ENCODE results near the gene AKT1S1. TPM values are rescaled to one million over a fixed set of nuclear protein-coding genes. Genes with fewer than 3 reads are reported as not detected.
A peak's percentile ranks its signal among the peaks of the same experiment; 100 is the strongest.

Gene AKT1S1
- polyA plus RNA-seq, 6 donors from 2014 or later: 1.5 to 6.0 (median 3.2) TPM

- peaks cover 0 to 11% of the 10 kb centered on the region in 2 donors for H3K36me3 Mint-ChIP-seq
- no peaks in the 10 kb centered on the region for H3K27me3 Mint-ChIP-seq
- H3K4me3 Mint-ChIP-seq: no peak overlapping the region
- no peak for ATAC-seq (ENCODE audit: low read depth in 2 of 2)
- H3K9me3 Mint-ChIP-seq: no peaks in the 10 kb centered on the region
- DNase-seq: no peak
- H3K27ac Mint-ChIP-seq: no peak overlapping the region
- H3K4me1 Mint-ChIP-seq: peaks cover 0 to 9% (median 0%) of the 10 kb centered on the region in 3 donors
These were observed 7.6 kb upstream of the AKT1S1 start for GRCh38 chr19:49884760-49885159.

GRCh38 chr19:49884109-49884508 lies 7.0 kb upstream of the AKT1S1 start:
- Mint-ChIP-seq H3K4me1 (peaks cover 2 to 10% (median 2%) of the 10 kb centered on the region in 3 donors), H3K27me3 (no peaks in the 10 kb centered on the region), H3K9me3 (no peaks in the 10 kb centered on the region), H3K36me3 (peaks cover 0 to 11% of the 10 kb centered on the region in 2 donors), H3K4me3 (no peak overlapping the region), H3K27ac (no peak overlapping the region)
- DNase-seq (no peak), ATAC-seq (ENCODE audit: low read depth in 2 of 2) (no peak)

DNA sequence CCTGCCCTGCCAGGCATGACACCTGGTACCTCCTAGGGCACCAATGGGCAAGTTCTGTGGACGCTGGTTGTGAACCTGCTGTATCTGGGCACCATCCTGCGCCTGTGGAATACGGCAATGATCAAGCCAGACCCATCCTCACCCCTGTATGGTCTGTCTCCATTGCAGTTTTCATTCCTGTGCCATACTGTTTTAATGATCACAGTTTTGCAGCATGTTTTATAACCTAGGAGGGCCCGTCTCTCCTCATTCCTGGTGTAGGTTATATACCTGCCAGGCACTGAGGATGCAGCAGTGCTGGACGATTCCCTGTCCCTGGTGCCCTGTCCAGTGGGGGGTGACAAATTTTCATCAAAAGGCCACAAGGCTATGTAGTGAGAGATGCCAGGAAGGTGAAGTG lies 5.9 kb upstream of the AKT1S1 start:
- ATAC-seq (ENCODE audit: low read depth in 2 of 2): no peak
- no peak overlapping the region for H3K27ac Mint-ChIP-seq
- no peak overlapping the region for H3K4me3 Mint-ChIP-seq

GRCh38 chr19:49882643-49883042 lies 5.5 kb upstream of the AKT1S1 start:
- Mint-ChIP-seq H3K4me1 (peaks cover 10 to 17% (median 16%) of the 10 kb centered on the region in 3 donors), H3K36me3 (peaks cover 0 to 11% of the 10 kb centered on the region in 2 donors), H3K9me3 (no peaks in the 10 kb centered on the region), H3K27me3 (no peaks in the 10 kb centered on the region), H3K27ac (no peak overlapping the region), H3K4me3 (no peak overlapping the region)
- DNase-seq: no peak
- ATAC-seq (ENCODE audit: low read depth in 2 of 2): no peak

More for the DNA sequence above, 5.9 kb upstream of the AKT1S1 start:
- peaks cover 7 to 15% (median 13%) of the 10 kb centered on the region in 3 donors for H3K4me1 Mint-ChIP-seq
- H3K9me3 Mint-ChIP-seq: no peaks in the 10 kb centered on the region
- DNase-seq: no peak
- H3K27me3 Mint-ChIP-seq: no peaks in the 10 kb centered on the region
- H3K36me3 Mint-ChIP-seq: peaks cover 0 to 11% of the 10 kb centered on the region in 2 donors

DNA sequence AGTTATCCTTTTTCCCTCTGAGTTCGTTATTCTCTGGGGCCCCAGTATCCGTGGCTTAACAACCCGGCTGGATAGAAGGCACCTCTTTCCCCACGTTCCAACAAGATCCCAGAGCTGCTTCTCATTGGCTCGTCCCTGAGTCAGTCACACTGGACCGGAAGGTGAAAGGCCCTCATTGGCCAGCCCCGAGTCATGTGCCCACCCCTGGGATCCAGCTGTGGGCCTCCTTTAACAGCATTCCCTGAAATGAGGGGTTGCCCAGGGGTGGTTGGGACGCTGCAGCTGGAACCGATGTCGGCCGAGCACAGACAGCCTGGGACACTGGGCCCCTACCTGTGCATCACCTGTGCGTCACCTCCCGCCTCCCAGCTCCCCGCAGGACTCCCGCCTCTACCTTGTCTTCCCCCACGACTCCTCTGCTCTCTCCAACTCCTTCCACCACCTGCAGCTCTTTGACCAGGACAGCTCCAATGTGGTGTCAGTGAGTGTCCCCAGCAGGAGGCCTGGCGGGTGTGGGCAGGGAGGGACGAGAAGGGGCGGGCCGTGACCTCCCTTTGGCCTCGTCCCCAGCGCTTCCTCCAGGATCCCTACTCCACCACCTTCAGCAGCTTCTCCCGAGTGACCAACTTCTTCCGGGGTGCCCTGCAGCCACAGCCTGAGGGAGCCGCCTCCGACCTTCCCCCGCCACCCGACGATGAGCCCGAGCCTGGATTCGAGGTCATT lies 4.7 kb upstream of the AKT1S1 start:
- no peak for ATAC-seq (ENCODE audit: low read depth in 2 of 2)
- Mint-ChIP-seq H3K27me3 (no peaks in the 10 kb centered on the region), H3K36me3 (peaks cover 0 to 11% of the 10 kb centered on the region in 2 donors), H3K4me1 (peaks cover 10 to 17% (median 16%) of the 10 kb centered on the region in 3 donors), H3K4me3 (no peak overlapping the region), H3K9me3 (no peaks in the 10 kb centered on the region), H3K27ac (no peak overlapping the region)
- DNase-seq: no peak

DNA sequence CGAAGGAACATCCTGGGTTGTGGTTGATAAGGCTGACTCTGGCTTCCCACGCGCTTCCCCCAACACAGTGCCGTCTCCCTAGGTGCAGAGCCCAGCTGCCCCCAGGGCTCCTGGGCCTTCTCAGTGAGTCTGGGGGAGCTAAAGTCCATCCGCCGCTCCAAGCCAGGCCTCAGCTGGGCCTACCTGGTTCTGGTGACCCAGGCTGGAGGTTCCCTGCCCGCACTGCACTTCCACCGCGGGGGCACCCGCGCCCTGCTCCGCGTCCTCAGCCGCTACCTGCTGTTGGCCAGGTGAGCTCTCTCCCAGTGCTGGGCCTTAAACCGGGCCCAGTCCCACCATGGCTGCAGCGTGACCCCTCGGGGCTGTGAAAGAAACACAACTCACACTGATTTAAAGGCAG lies 4.0 kb upstream of the AKT1S1 start:
- ATAC-seq (ENCODE audit: low read depth in 2 of 2): no peak
- Mint-ChIP-seq H3K27ac (no peak overlapping the region), H3K4me1 (peaks cover 10 to 17% (median 16%) of the 10 kb centered on the region in 3 donors), H3K9me3 (no peaks in the 10 kb centered on the region), H3K36me3 (peaks cover 0 to 11% of the 10 kb centered on the region in 2 donors), H3K27me3 (no peaks in the 10 kb centered on the region), H3K4me3 (no peak overlapping the region)
- no peak for DNase-seq

- Mint-ChIP-seq H3K4me3 (peak overlapping the region in 1 of 8 donors; percentile 67), H3K27ac (peak overlapping the region in 1 of 6 donors; percentile 65), H3K36me3 (peaks cover 0 to 11% of the 10 kb centered on the region in 2 donors), H3K4me1 (peaks cover 16 to 24% (median 23%) of the 10 kb centered on the region in 3 donors), H3K27me3 (no peaks in the 10 kb centered on the region), H3K9me3 (no peaks in the 10 kb centered on the region)
- ATAC-seq (ENCODE audit: low read depth in 2 of 2) (no peak), DNase-seq (no peak)
These were observed 3.2 kb upstream of the AKT1S1 start for GRCh38 chr19:49880162-49880869.

GRCh38 chr19:49879243-49879963 lies 2.2 kb upstream of the AKT1S1 start:
- Mint-ChIP-seq H3K36me3 (peaks cover 0 to 11% of the 10 kb centered on the region in 2 donors), H3K27ac (peak overlapping the region in 1 of 6 donors; percentile 44), H3K4me3 (peak overlapping the region in 3 of 8 donors; percentile 3 to 80 (median 67)), H3K27me3 (no peaks in the 10 kb centered on the region), H3K9me3 (no peaks in the 10 kb centered on the region), H3K4me1 (peaks cover 18 to 29% (median 26%) of the 10 kb centered on the region in 3 donors)
- no peak for ATAC-seq (ENCODE audit: low read depth in 2 of 2)
- no peak for DNase-seq

DNA sequence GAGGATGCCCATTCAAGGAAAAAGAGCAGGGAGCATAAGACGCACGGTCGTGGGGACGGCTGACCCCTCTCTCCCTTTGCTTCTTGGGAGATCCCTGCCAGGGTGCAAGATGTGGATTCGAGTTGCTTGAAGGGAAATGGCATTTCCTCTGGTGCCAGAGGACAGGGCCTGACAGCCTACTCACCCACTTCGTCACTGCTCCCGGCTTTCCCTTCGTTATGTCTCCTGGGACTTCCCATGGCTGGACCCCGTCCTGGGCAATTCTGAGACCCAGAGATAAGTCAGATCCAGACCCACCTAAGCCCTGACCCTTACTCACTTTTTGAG lies 1.6 kb upstream of the AKT1S1 start:
- DNase-seq: no peak
- H3K9me3 Mint-ChIP-seq: no peaks in the 10 kb centered on the region
- peak overlapping the region in 1 of 8 donors; percentile 80 for H3K4me3 Mint-ChIP-seq
- peaks cover 0 to 11% of the 10 kb centered on the region in 2 donors for H3K36me3 Mint-ChIP-seq
- ATAC-seq (ENCODE audit: low read depth in 2 of 2): no peak
- H3K27ac Mint-ChIP-seq: peak overlapping the region in 1 of 6 donors; percentile 79
- H3K27me3 Mint-ChIP-seq: no peaks in the 10 kb centered on the region
- H3K4me1 Mint-ChIP-seq: peaks cover 18 to 29% (median 26%) of the 10 kb centered on the region in 3 donors

DNA sequence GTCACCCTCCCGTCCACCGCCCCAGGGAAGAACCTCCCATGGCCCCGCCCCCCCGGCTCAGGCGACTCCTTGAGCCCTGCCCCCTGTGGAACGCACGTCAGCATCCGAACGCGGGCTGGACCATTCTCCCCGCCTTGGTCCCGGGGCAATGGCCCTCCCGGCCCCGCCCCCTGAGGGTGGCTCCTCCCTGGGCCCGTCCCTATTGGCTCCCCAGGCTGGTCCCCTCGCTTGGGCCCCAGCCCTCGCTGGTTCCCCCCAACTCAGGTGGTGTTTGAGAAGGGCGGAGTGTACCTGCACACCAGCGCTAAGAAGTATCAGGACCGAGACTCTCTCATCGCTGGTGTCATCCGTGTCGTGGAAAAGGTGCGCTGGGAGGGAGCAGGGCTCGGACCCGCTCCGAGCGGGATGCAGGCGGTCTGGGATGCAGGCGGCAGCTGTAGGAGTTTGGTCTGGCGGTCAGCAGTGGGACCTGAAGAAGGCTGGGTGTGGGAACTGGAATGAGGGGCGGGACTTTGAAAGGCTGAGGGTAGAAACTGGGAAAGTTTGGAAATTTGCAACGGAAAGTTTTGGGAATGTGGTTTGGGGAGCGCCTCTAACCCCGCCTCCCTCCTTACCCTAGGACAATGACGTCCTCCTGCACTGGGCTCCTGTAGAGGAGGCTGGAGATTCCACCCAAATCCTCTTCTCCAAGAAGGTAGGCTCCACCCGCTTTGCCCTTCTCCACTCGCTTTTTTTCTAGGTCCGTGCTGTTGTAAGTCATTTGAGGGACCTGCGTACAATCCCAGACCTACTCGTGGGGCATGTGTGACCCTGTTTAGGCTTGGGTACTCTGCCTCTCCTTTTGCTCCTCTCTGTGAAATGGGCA lies 956 bp upstream of the AKT1S1 start:
- Mint-ChIP-seq H3K36me3 (peaks cover 0 to 11% of the 10 kb centered on the region in 2 donors), H3K27ac (no peak overlapping the region), H3K4me3 (no peak overlapping the region), H3K27me3 (no peaks in the 10 kb centered on the region), H3K9me3 (no peaks in the 10 kb centered on the region), H3K4me1 (peaks cover 18 to 26% (median 25%) of the 10 kb centered on the region in 3 donors)
- peak; percentile 57 to 59 for ATAC-seq (ENCODE audit: low read depth in 2 of 2)
- peak; percentile 97 for DNase-seq

DNA sequence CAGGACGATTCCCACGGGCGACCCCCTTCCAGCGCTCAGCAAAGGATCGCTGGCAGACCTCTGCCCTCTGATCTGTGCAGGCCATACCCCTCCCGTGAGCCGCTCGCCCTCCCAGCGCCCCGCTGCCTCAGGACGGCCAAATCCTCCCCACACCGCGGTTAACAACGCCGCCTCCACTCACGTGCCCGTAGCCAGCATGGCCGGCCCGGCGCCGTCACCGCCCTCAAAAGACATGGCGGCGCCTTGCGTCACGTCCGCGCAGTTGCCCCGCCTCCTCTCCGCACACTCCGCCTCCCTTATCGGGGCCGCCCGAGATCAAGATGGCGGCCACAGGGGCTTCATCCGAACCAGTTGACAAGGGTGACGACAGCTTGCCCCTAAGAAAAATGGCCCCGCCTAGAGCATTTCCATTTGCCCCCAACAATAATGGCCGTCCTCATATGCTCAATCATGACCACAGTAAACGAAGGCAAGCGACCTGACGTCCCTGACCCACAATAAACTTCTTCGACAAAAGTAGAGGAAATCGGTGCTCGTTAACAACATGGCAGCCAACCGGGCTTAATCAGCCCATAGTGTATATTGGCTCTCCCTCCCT lies 634 bp downstream of the AKT1S1 start:
- no peak overlapping the region for H3K27ac Mint-ChIP-seq
- no peaks in the 10 kb centered on the region for H3K9me3 Mint-ChIP-seq
- H3K4me1 Mint-ChIP-seq: peaks cover 18 to 32% (median 31%) of the 10 kb centered on the region in 3 donors
- peaks cover 0 to 3% of the 10 kb centered on the region in 2 donors for H3K36me3 Mint-ChIP-seq
- ATAC-seq (ENCODE audit: low read depth in 2 of 2) (peak; percentile 57 to 59), DNase-seq (peak; percentile 98)
- H3K4me3 Mint-ChIP-seq: no peak overlapping the region
- H3K27me3 Mint-ChIP-seq: no peaks in the 10 kb centered on the region

GRCh38 chr19:49875857-49876421 lies 1.2 kb downstream of the AKT1S1 start:
- H3K36me3 Mint-ChIP-seq: no peaks in the 10 kb centered on the region
- H3K27ac Mint-ChIP-seq: peak overlapping the region in 2 of 6 donors; percentile 70 to 96
- H3K4me3 Mint-ChIP-seq: no peak overlapping the region
- peak; percentile 39 for DNase-seq
- ATAC-seq (ENCODE audit: low read depth in 2 of 2): no peak
- H3K9me3 Mint-ChIP-seq: no peaks in the 10 kb centered on the region
- no peaks in the 10 kb centered on the region for H3K27me3 Mint-ChIP-seq
- H3K4me1 Mint-ChIP-seq: peaks cover 18 to 34% (median 32%) of the 10 kb centered on the region in 3 donors
